Adrenal gland (tissue), 5 donors: ENCODE measurements around the gene VWA5B1.

Source experiments
- POLR2A ChIP-seq, 2 donors: fragments of 450-650 bp; IDR thresholded peaks; one replicate each; pipeline ENCODE4 v1.6.1; 2017; ENCODE audit warnings: antibody characterized with exemption in 2 of 2, mild to moderate bottlenecking in 2 of 2, moderate library complexity in 1 of 2
- TF ChIP-seq, protein P1 (sequence below), 6 experiments: fragments of 450-650 bp in 4 of 6; fragments of 200-600 bp in 2 of 6; sonication (generic) in 1 of 6; IDR thresholded peaks; 1 replicate in 5 of 6; 2 replicates in 1 of 6; pipeline versions ENCODE4 v1.5.1 to v1.8.0; 2016 to 2021; ENCODE audit warnings: antibody characterized with exemption in 6 of 6, mild to moderate bottlenecking in 2 of 6, moderate library complexity in 1 of 6
- donor health status: DM: no; HTN: no; CAD: no.

DNA sequence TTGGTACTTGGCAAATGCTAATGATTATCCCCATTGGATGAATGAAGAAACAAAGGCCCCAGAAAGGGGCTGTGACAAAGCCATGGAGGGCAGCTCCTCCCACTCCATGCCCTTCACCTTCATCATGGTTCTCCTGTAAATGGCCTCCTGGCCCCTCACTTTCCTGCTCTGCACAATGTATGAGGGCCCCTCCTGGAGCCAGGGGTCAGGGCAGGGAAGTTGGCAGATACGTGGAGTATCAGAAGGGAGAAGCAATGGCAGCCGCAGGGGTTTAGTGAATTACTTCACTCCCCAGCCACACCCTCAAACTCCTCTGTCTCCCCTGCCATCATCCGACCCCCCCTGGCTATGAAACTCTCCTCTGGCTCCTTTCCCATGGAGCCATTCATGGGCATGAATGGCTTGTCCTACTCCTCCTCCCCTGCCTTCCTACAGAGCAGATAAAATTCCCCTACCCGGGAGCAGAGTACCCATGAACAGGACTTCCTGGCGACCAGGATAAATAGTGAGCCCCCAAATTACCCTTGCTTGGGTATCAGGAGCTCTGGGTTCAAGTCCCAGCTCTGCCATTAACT is 109.0 kb downstream of the VWA5B1 start:
- TF ChIP-seq, protein P1, sequence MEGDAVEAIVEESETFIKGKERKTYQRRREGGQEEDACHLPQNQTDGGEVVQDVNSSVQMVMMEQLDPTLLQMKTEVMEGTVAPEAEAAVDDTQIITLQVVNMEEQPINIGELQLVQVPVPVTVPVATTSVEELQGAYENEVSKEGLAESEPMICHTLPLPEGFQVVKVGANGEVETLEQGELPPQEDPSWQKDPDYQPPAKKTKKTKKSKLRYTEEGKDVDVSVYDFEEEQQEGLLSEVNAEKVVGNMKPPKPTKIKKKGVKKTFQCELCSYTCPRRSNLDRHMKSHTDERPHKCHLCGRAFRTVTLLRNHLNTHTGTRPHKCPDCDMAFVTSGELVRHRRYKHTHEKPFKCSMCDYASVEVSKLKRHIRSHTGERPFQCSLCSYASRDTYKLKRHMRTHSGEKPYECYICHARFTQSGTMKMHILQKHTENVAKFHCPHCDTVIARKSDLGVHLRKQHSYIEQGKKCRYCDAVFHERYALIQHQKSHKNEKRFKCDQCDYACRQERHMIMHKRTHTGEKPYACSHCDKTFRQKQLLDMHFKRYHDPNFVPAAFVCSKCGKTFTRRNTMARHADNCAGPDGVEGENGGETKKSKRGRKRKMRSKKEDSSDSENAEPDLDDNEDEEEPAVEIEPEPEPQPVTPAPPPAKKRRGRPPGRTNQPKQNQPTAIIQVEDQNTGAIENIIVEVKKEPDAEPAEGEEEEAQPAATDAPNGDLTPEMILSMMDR (IDR thresholded peaks at IDR 0.05), result no peak
- TF ChIP-seq POLR2A (IDR thresholded peaks at IDR 0.05), result no peak
